GM12872 (cell line): ENCODE data around the gene C12orf54.

Source experiments
- TF ChIP-seq, protein P1 (sequence below): IDR thresholded peaks from 3 replicates; pipeline ENCODE4 v1.5.1; 2011; ENCODE audit warnings: low read depth, mild to moderate bottlenecking, low read length, moderate library complexity; ENCODE audit not compliant: insufficient read depth

The C12orf54 gene

DNA sequence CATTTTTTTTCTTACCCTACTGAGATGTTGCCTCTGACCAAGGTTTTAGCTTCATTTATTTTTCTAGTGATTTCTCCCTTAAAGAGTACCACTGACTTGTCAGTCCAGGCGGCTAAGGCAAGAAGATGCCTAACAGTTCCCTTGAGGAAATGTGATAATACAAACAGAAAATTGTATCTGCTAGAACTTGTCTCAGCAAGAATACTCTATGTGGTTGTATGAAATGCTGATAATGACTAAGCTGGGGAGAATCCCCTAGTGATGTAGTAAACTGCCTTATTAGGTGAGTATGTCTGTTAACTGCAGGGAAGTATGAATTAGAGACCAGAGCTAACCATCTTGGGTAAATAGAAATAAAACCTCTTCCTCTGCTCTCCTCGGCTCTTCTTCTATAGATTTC lies 6.7 kb downstream of the C12orf54 start:
- TF ChIP-seq, protein P1, sequence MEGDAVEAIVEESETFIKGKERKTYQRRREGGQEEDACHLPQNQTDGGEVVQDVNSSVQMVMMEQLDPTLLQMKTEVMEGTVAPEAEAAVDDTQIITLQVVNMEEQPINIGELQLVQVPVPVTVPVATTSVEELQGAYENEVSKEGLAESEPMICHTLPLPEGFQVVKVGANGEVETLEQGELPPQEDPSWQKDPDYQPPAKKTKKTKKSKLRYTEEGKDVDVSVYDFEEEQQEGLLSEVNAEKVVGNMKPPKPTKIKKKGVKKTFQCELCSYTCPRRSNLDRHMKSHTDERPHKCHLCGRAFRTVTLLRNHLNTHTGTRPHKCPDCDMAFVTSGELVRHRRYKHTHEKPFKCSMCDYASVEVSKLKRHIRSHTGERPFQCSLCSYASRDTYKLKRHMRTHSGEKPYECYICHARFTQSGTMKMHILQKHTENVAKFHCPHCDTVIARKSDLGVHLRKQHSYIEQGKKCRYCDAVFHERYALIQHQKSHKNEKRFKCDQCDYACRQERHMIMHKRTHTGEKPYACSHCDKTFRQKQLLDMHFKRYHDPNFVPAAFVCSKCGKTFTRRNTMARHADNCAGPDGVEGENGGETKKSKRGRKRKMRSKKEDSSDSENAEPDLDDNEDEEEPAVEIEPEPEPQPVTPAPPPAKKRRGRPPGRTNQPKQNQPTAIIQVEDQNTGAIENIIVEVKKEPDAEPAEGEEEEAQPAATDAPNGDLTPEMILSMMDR = no peak

DNA sequence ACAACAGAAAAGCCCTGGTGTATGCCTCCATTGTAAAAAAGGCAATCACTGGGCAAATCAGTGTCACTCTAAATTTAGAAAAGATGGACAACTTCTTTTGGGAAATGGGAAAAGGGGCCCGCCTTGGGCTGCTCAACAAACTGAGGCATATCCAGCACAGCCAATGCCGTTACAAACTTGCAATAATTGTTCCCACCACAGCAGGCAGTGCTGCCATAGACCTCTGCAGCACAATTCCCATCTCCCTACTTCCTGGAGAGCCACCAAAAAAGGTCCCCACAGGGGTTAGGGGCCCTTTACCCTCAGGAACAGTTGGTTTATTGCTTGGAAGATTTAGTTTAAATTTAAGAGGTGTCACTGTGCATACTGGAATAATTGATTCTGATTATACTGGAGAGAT lies 26.7 kb downstream of the C12orf54 start:
- TF ChIP-seq, protein P1 = no peak

DNA sequence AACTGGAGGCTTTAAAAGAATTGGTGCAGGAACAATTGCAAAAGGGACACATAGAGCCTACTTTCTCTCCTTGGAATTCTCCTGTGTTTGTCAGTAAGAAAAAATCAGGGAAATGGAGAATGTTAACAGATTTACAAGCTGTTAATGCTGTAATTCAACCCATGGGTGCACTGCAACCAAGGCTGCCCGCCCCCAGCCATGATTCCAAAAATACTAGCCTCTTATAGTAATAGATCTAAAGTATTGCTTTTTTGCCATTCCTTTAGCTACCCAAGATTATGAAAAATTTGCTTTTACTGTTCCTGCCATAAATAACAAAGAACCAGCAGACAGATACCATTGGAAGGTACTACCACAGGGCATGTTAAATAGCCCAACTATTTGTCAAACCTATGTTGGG lies 27.8 kb downstream of the C12orf54 start:
- TF ChIP-seq, protein P1 = no peak

DNA sequence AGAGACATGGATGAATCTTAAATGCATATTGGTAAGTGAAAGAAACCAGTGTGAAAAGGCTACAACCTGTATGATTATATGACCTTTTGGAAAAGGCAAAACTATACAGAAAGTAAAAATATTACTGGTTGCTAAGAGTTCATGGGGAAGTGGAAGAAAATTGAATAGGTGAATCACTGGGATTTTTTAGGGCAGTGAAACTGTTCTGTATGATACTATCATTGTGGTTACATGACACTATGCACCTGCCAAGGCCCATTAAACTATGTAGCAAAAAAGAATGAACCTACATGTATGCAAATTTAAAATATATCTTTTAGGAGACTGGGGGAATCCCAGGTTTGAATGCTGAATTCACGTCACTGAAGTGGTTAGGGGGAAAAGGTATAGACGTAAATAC lies 30.6 kb downstream of the C12orf54 start:
- TF ChIP-seq, protein P1 = no peak

DNA sequence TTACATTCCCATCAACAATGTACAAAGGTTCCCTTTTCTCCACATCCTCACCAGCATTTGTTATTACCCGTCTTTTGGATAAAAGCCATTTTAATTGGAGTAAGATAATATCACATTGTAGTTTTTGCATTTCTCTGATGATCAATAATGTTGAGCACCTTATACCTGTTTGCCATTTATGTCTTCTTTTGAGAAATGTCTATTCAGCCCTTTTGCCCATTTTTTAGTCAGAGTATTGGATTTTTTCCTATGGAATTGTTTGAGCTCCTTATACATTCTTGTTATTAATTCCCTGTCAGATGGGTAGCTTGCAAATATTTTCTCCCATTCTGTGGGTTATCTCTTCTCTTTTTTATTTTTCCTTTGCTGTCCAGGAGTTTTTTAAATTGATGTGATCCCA lies 32.4 kb downstream of the C12orf54 start:
- TF ChIP-seq, protein P1 = no peak

DNA sequence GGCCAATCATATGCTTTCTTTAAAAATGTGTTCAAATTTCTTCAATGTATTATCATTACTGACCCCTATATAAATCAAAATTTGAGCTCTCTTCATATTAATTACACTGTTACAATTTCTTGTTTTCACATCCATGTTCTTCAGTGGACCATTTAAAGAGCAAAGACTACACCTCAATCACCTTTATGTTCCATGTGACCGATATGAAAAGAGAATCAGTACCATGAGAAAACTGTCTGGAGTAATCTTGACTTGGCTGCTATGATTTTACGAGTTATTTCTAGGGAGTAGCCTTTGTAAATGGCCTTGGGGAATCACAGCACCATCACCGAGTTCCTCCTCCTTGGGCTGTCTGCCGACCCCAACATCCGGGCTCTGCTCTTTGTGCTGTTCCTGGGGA lies 43.0 kb downstream of the C12orf54 start, which contains the start of gene OR8S1:
Gene OR8S1, plus strand, starts transcription at position 301 of the 400 bp plus-strand sequence. Its CDS starts 0 bp downstream, at position 301.
- TF ChIP-seq, protein P1 = no peak

DNA sequence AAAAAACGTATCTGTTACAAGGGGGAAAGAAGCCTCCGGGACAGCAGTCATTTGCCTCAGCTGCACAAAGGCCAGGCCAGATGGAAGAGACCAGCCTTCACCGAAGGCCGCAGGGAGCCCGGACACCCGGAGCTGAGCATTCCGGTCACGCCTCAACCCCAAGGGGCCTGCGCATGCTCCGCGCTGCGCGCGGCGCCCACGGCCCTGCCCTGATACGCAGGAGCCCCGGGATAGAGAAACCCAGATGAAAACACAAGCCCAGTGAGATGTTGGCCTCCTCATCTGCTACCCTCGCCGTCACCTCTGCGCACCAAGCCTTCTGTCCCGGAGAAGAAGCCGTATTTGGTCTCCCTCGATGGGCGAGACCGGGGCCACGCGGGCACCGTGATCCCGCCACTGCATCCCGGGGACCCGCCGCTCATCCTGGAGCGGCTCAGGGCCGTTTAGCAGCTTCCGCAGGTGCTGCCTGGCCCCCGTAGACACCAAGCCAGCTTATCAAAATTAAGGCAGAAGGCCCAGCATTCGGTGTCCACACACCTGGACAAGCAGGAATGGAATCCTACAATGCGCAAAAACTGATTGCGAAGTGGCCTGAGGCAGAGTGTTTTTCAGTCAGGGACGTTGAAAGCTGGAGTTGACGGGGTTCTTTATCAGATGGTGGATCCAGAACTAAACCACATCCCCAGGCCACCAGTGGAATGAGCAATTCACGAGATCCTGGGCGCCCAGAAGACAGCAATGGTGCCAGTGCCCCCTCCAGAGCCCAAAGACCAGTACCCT lies 45.8 kb downstream of the C12orf54 start:
- TF ChIP-seq, protein P1 = no peak
